Adrenal gland (tissue), 5 donors: ENCODE data around the gene NDUFA6.

Source experiments
- CTCF ChIP-seq, 6 experiments: fragments of 450-650 bp in 4 of 6; fragments of 200-600 bp in 2 of 6; sonication (generic) in 1 of 6; IDR thresholded peaks; 1 replicate in 5 of 6; 2 replicates in 1 of 6; pipeline versions ENCODE4 v1.5.1 to v1.8.0; 2016 to 2021; ENCODE audit warnings: antibody characterized with exemption in 6 of 6, mild to moderate bottlenecking in 2 of 6, moderate library complexity in 1 of 6
- POLR2A ChIP-seq, 2 donors: fragments of 450-650 bp; IDR thresholded peaks; one replicate each; pipeline ENCODE4 v1.6.1; 2017; ENCODE audit warnings: antibody characterized with exemption in 2 of 2, mild to moderate bottlenecking in 2 of 2, moderate library complexity in 1 of 2
- donor health status: DM: no; HTN: no; CAD: no.

GRCh38 chr22:42111798-42112197 lies 21.2 kb upstream of the NDUFA6 start:
- TF ChIP-seq CTCF (IDR thresholded peaks at IDR 0.05) (no peak), POLR2A (IDR thresholded peaks at IDR 0.05) (no peak)
